ENCODE measurements around the gene ATE1. TPM values are rescaled to one million over a fixed set of nuclear protein-coding genes. Genes with fewer than 3 reads are reported as not detected.

The ATE1 gene
- total and polyA plus RNA-seq, 2 experiments from 2014 or later: 17.4 to 24.5 TPM

GRCh38 chr10:121698902-121699301 is 228.9 kb downstream of the ATE1 start (continued):
- TF ChIP-seq, protein P1, sequence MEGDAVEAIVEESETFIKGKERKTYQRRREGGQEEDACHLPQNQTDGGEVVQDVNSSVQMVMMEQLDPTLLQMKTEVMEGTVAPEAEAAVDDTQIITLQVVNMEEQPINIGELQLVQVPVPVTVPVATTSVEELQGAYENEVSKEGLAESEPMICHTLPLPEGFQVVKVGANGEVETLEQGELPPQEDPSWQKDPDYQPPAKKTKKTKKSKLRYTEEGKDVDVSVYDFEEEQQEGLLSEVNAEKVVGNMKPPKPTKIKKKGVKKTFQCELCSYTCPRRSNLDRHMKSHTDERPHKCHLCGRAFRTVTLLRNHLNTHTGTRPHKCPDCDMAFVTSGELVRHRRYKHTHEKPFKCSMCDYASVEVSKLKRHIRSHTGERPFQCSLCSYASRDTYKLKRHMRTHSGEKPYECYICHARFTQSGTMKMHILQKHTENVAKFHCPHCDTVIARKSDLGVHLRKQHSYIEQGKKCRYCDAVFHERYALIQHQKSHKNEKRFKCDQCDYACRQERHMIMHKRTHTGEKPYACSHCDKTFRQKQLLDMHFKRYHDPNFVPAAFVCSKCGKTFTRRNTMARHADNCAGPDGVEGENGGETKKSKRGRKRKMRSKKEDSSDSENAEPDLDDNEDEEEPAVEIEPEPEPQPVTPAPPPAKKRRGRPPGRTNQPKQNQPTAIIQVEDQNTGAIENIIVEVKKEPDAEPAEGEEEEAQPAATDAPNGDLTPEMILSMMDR (conservative IDR thresholded peaks at IDR 0.05; ENCODE audit: low read depth in 2 of 2): no peak
- no peak for TF ChIP-seq CREB1 (CRISPR knock-in tag; IDR thresholded peaks at IDR 0.05; ENCODE audit: low read depth)
- TF ChIP-seq REST (IDR thresholded peaks at IDR 0.05; ENCODE audit: unreplicated experiment): no peak
- no peak for TF ChIP-seq ZNF331 (CRISPR knock-in tag; IDR thresholded peaks at IDR 0.05; ENCODE audit: low read depth)
- TF ChIP-seq POLR2AphosphoS5 (IDR thresholded peaks at IDR 0.05; ENCODE audit: low read depth): no peak
- TF ChIP-seq JUNB (IDR thresholded peaks at IDR 0.05; ENCODE audit: unreplicated experiment): no peak
- no peak for TF ChIP-seq NANOG (IDR thresholded peaks at IDR 0.05; ENCODE audit: borderline replicate concordance)
- no peak for TF ChIP-seq STAT1 (IDR thresholded peaks at IDR 0.05; ENCODE audit: unreplicated experiment)
- TF ChIP-seq EZH2phosphoT487 (IDR thresholded peaks at IDR 0.05; ENCODE audit: unreplicated experiment): no peak
- no peak for TF ChIP-seq EZH2 (IDR thresholded peaks at IDR 0.05; ENCODE audit: low read depth, unreplicated experiment)
- TF ChIP-seq ZNF114 (CRISPR knock-in tag; IDR thresholded peaks at IDR 0.05): no peak
- TF ChIP-seq ETS1 (IDR thresholded peaks at IDR 0.05): no peak

DNA sequence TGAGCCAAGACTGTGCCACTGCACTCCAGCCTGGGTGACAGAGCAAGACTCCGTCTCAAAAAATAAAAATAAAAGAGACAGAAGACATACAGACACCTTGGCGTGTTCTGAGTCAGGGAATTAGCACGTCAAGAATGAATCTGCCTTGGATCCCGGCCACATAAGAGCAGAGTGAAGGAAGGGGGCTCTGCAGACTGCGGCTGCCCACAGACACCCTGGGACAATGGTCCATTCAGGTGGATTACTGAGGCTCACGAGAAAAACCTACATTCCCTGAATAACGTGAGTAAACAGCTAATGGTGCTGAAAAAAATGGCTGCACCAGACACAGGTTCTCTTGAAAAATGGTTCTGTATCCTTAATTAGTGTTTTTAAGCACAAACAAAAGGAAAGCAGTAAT is 229.5 kb downstream of the ATE1 start:
- Histone ChIP-seq H2AFZ (peak overlapping the region; percentile 80; the same call in 1 of the 2 replicates), H3K36me3 (ENCODE audit: insufficient read depth) (no peaks in the 10 kb centered on the region), H3K4me3 (no peak overlapping the region), H4K20me1 (replicated peaks; ENCODE audit: insufficient read depth) (no peaks in the 10 kb centered on the region), H3K9me2 (ENCODE audit: insufficient read depth) (0 out of 2 replicates have a peak, but pooled peaks cover 6% of the 10 kb centered on the region), H3K27ac (ENCODE audit: low read depth) (no peak overlapping the region), H3K79me2 (replicated peaks; ENCODE audit: insufficient read depth) (no peaks in the 10 kb centered on the region), H3F3A (replicated peaks; ENCODE audit: low read depth) (no peaks in the 10 kb centered on the region), H3K27me3 (ENCODE audit: insufficient read depth) (no peaks in the 10 kb centered on the region), H3K4me2 (no peak overlapping the region), H3K4me1 (ENCODE audit: insufficient read depth) (peaks cover 7% of the 10 kb centered on the region)
- Mint-ChIP-seq H3K4me3 (no peak overlapping the region), H3K27ac (no peak overlapping the region), H3K36me3 (ENCODE audit: low read depth) (peaks cover 5% of the 10 kb centered on the region; the same call in 1 of the 3 replicates), H3K9me3 (peaks cover 9% of the 10 kb centered on the region; the same call in 1 of the 3 replicates), H3K27me3 (ENCODE audit: insufficient read depth, low read depth, poor library complexity) (no peaks in the 10 kb centered on the region), H3K4me1 (peaks cover 13% of the 10 kb centered on the region; the same call in 2 of the 3 replicates)
- no peak for ATAC-seq
- DNase-seq (ENCODE audit: low spot score): no peak
- TF ChIP-seq, protein P2, sequence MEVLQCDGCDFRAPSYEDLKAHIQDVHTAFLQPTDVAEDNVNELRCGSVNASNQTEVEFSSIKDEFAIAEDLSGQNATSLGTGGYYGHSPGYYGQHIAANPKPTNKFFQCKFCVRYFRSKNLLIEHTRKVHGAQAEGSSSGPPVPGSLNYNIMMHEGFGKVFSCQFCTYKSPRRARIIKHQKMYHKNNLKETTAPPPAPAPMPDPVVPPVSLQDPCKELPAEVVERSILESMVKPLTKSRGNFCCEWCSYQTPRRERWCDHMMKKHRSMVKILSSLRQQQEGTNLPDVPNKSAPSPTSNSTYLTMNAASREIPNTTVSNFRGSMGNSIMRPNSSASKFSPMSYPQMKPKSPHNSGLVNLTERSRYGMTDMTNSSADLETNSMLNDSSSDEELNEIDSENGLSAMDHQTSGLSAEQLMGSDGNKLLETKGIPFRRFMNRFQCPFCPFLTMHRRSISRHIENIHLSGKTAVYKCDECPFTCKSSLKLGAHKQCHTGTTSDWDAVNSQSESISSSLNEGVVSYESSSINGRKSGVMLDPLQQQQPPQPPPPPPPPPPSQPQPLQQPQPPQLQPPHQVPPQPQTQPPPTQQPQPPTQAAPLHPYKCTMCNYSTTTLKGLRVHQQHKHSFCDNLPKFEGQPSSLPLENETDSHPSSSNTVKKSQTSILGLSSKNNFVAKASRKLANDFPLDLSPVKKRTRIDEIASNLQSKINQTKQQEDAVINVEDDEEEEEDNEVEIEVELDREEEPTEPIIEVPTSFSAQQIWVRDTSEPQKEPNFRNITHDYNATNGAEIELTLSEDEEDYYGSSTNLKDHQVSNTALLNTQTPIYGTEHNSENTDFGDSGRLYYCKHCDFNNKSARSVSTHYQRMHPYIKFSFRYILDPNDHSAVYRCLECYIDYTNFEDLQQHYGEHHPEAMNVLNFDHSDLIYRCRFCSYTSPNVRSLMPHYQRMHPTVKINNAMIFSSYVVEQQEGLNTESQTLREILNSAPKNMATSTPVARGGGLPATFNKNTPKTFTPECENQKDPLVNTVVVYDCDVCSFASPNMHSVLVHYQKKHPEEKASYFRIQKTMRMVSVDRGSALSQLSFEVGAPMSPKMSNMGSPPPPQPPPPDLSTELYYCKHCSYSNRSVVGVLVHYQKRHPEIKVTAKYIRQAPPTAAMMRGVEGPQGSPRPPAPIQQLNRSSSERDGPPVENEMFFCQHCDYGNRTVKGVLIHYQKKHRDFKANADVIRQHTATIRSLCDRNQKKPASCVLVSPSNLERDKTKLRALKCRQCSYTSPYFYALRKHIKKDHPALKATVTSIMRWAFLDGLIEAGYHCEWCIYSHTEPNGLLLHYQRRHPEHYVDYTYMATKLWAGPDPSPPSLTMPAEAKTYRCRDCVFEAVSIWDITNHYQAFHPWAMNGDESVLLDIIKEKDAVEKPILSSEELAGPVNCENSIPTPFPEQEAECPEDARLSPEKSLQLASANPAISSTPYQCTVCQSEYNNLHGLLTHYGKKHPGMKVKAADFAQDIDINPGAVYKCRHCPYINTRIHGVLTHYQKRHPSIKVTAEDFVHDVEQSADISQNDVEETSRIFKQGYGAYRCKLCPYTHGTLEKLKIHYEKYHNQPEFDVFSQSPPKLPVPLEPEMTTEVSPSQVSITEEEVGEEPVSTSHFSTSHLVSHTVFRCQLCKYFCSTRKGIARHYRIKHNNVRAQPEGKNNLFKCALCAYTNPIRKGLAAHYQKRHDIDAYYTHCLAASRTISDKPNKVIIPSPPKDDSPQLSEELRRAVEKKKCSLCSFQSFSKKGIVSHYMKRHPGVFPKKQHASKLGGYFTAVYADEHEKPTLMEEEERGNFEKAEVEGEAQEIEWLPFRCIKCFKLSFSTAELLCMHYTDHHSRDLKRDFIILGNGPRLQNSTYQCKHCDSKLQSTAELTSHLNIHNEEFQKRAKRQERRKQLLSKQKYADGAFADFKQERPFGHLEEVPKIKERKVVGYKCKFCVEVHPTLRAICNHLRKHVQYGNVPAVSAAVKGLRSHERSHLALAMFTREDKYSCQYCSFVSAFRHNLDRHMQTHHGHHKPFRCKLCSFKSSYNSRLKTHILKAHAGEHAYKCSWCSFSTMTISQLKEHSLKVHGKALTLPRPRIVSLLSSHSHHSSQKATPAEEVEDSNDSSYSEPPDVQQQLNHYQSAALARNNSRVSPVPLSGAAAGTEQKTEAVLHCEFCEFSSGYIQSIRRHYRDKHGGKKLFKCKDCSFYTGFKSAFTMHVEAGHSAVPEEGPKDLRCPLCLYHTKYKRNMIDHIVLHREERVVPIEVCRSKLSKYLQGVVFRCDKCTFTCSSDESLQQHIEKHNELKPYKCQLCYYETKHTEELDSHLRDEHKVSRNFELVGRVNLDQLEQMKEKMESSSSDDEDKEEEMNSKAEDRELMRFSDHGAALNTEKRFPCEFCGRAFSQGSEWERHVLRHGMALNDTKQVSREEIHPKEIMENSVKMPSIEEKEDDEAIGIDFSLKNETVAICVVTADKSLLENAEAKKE (CRISPR knock-in tag; IDR thresholded peaks at IDR 0.05): no peak
- TF ChIP-seq NANOG (IDR thresholded peaks at IDR 0.05; ENCODE audit: borderline replicate concordance): no peak

Data from GM23338 (cell line).